ENCODE results near the gene LMF1.

- TF ChIP-seq POLR2AphosphoS5 (IDR thresholded peaks at IDR 0.05; ENCODE audit: low read depth, low read length) (no peak), USF2 (IDR thresholded peaks at IDR 0.05; ENCODE audit: low read length) (no peak)
Observed at GRCh38 chr16:934178-934577, 36.6 kb downstream of the LMF1 start.

Data from H1 (cell line).